H1 (cell line): ENCODE results near the gene CNIH1. TPM values are rescaled to one million over a fixed set of nuclear protein-coding genes. Genes with fewer than 3 reads are reported as not detected.
A peak's percentile ranks its signal among the peaks of the same experiment; 100 is the strongest.

Experiments used
- BCL11A ChIP-seq, 2 experiments: IDR thresholded peaks; one replicate each; pipeline ENCODE4 v1.6.1; 2011; ENCODE audit warnings: low read depth in 2 of 2, low read length in 2 of 2, mild to moderate bottlenecking in 2 of 2
- CEBPB ChIP-seq: IDR thresholded peaks from 2 replicates; pipeline ENCODE4 v1.6.1; 2012; ENCODE audit warnings: low read depth, low read length
- CHD2 ChIP-seq: IDR thresholded peaks from 2 replicates; pipeline ENCODE4 v1.6.1; 2012; ENCODE audit warnings: low read length, improper control_type of control experiment
- CTBP2 ChIP-seq: IDR thresholded peaks from 2 replicates; pipeline ENCODE4 v1.7.0; 2011; ENCODE audit warnings: borderline replicate concordance, mild to moderate bottlenecking, moderate library complexity, mixed read lengths, low read length; ENCODE audit not compliant: insufficient read depth, insufficient read length
- E2F6 ChIP-seq: IDR thresholded peaks from 2 replicates; pipeline ENCODE4 v1.6.1; 2012; ENCODE audit warnings: inconsistent platforms
- EP300 ChIP-seq, 2 experiments: IDR thresholded peaks; 1 replicate in 1 of 2; 2 replicates in 1 of 2; pipeline ENCODE4 v1.6.1; 2011 to 2012; ENCODE audit warnings: low read depth in 2 of 2, low read length in 2 of 2, mild to moderate bottlenecking in 2 of 2, borderline replicate concordance in 1 of 2, inconsistent platforms in 1 of 2, moderate library complexity in 1 of 2
- JUND ChIP-seq: IDR thresholded peaks from 2 replicates; pipeline ENCODE4 v1.6.1; 2011; ENCODE audit warnings: mild to moderate bottlenecking, improper control_type of control experiment, low read length
- KDM1A ChIP-seq: fragments of 200-600, 300-600 bp; sonication (generic); IDR thresholded peaks from 2 replicates; pipeline ENCODE4 v1.7.1; 2016; ENCODE audit warnings: mild to moderate bottlenecking, low read length, borderline replicate concordance
- MAFK ChIP-seq: IDR thresholded peaks from 2 replicates; pipeline ENCODE4 v1.6.1; 2012; ENCODE audit warnings: low read depth, mild to moderate bottlenecking, improper control_type of control experiment, low read length
- NRF1 ChIP-seq: IDR thresholded peaks from 2 replicates; pipeline ENCODE4 v1.6.1; 2011; ENCODE audit warnings: mild to moderate bottlenecking, low read depth, low read length, improper control_type of control experiment
- PHF8 ChIP-seq: fragments of 200-600 bp; sonication (generic); conservative IDR thresholded peaks from 2 replicates; pipeline ENCODE4 v1.7.1; 2012; ENCODE audit warnings: low read depth, mild to moderate bottlenecking, inconsistent platforms, low read length, moderate library complexity
- POLR2AphosphoS5 ChIP-seq: IDR thresholded peaks from 2 replicates; pipeline ENCODE4 v1.6.1; 2011; ENCODE audit warnings: low read depth, low read length
- RXRA ChIP-seq: IDR thresholded peaks from 2 replicates; pipeline ENCODE4 v1.6.1; 2011; ENCODE audit warnings: low read depth, mild to moderate bottlenecking, low read length, moderate library complexity; ENCODE audit not compliant: insufficient read depth
- SIX5 ChIP-seq: IDR thresholded peaks from 2 replicates; pipeline ENCODE4 v1.6.1; 2011; ENCODE audit warnings: mild to moderate bottlenecking, low read depth, low read length
- SP2 ChIP-seq: IDR thresholded peaks from 2 replicates; pipeline ENCODE4 v1.6.1; 2012; ENCODE audit warnings: mild to moderate bottlenecking, low read length, inconsistent platforms
- TBP ChIP-seq: IDR thresholded peaks from 2 replicates; pipeline ENCODE4 v1.6.1; 2011; ENCODE audit warnings: low read depth, low read length, improper control_type of control experiment
- TCF12 ChIP-seq: IDR thresholded peaks from 2 replicates; pipeline ENCODE4 v1.6.1; 2011; ENCODE audit warnings: low read depth, mild to moderate bottlenecking, low read length
- ZNF274 ChIP-seq: IDR thresholded peaks from 2 replicates; pipeline ENCODE4 v1.7.0; 2012; ENCODE audit warnings: low read length, borderline replicate concordance; ENCODE audit errors: extremely low read depth
- polyA plus RNA-seq, 7 experiments: library from polyadenylated mRNA; depleted of rRNA in 3 of 7; stranded (reverse) in 5 of 7; unstranded in 2 of 7; fragments of >200 nt in 5 of 7; fragments of 200-250 nt in 2 of 7; gene quantifications; 1 replicate in 5 of 7; 2 replicates in 1 of 7; 4 replicates in 1 of 7; pipeline versions ENCODE4 v1.2.1 to v1.2.3, GENCODE V29; 2011 to 2013; ENCODE audit warnings: missing spikeins in 2 of 7, mixed read lengths in 2 of 7
- total RNA-seq: library from RNA; stranded (reverse); fragmentation: NEBNext Ultra II Directional; extraction: Animal tissue kit (Norgen Biotek cat#: 25700); gene quantifications from 2 replicates; pipeline ENCODE4 v1.2.1, GENCODE V29; 2021

The CNIH1 gene
- total and polyA plus RNA-seq, 2 of the 8 experiments (the other 6 are each of a cell fraction or from before 2014, with no cell fraction given): 119 to 333 TPM

- TF ChIP-seq BCL11A (IDR thresholded peaks at IDR 0.05; ENCODE audit: low read depth in 2 of 2, low read length in 2 of 2) (no peak), CTBP2 (no peak), TBP (peak; percentile 69), POLR2AphosphoS5 (peak; percentile 79; the same call in 1 of the 2 replicates), TCF12 (no peak), PHF8 (peak; percentile 89), SP2 (peak; percentile 26; the same call in 1 of the 2 replicates), JUND (no peak), E2F6 (peak; percentile 79), KDM1A (no peak), RXRA (no peak), CHD2 (peak; percentile 78), SIX5 (no peak), ZNF274 (no peak), EP300 (IDR thresholded peaks at IDR 0.05; ENCODE audit: borderline replicate concordance in 1 of 2, low read depth in 2 of 2, low read length in 2 of 2) (no peak), MAFK (no peak), NRF1 (no peak), CEBPB (no peak)
These were observed 44.5 kb downstream of the CNIH1 start, which contains the start of gene CDKN3 (continued) for GRCh38 chr14:54396493-54397335.
